Parathyroid adenoma (tissue), 2 donors: ENCODE data around the gene WDR89.
"Not testable (repeated sequence)": the region's sequence is repeated elsewhere in the genome, so short reads cannot be mapped to it uniquely, and the experiment has no call there.

Source experiments
- H2AFZ ChIP-seq: fragments of 300-600 bp; sonication (generic); one replicate; pipeline ENCODE4 v1.7.0; 2017; ENCODE audit warnings: antibody characterized with exemption, mild to moderate bottlenecking
- H3K27ac ChIP-seq: fragments of 300-600 bp; sonication (generic); one replicate; pipeline ENCODE4 v1.7.0; 2017
- H3K27me3 ChIP-seq: fragments of 300-600 bp; sonication (generic); one replicate; pipeline ENCODE4 v1.7.0; 2017; ENCODE audit warnings: low read length; ENCODE audit not compliant: control insufficient read depth, insufficient read depth
- H3K36me3 ChIP-seq: fragments of 300-600 bp; sonication (generic); one replicate; pipeline ENCODE4 v1.7.0; 2017; ENCODE audit warnings: low read length; ENCODE audit not compliant: control insufficient read depth, insufficient read depth
- H3K4me1 ChIP-seq: fragments of 300-600 bp; sonication (generic); one replicate; pipeline ENCODE4 v1.7.0; 2017; ENCODE audit warnings: control low read depth
- H3K4me2 ChIP-seq: fragments of 300-600 bp; sonication (generic); one replicate; pipeline ENCODE4 v1.7.0; 2017; ENCODE audit warnings: low read length
- H3K4me3 ChIP-seq: fragments of 300-600 bp; sonication (generic); one replicate; pipeline ENCODE4 v1.7.0; 2017; ENCODE audit warnings: low read depth, low read length
- H3K79me2 ChIP-seq: fragments of 300-600 bp; sonication (generic); one replicate; pipeline ENCODE4 v1.7.0; 2017; ENCODE audit warnings: control low read depth
- H3K9ac ChIP-seq: fragments of 300-600 bp; sonication (generic); one replicate; pipeline ENCODE4 v1.7.0; 2017; ENCODE audit warnings: mild to moderate bottlenecking
- H3K9me3 ChIP-seq: fragments of 300-600 bp; sonication (generic); one replicate; pipeline ENCODE4 v1.7.0; 2017; ENCODE audit warnings: low read length; ENCODE audit not compliant: control insufficient read depth
- CTCF ChIP-seq: fragments of 300-600 bp; sonication (generic); IDR thresholded peaks from one replicate; pipeline ENCODE4 v1.7.0; 2017; ENCODE audit warnings: antibody characterized with exemption, mild to moderate bottlenecking
- donor health status: primary hyperparathyroidism.

The WDR89 gene

DNA sequence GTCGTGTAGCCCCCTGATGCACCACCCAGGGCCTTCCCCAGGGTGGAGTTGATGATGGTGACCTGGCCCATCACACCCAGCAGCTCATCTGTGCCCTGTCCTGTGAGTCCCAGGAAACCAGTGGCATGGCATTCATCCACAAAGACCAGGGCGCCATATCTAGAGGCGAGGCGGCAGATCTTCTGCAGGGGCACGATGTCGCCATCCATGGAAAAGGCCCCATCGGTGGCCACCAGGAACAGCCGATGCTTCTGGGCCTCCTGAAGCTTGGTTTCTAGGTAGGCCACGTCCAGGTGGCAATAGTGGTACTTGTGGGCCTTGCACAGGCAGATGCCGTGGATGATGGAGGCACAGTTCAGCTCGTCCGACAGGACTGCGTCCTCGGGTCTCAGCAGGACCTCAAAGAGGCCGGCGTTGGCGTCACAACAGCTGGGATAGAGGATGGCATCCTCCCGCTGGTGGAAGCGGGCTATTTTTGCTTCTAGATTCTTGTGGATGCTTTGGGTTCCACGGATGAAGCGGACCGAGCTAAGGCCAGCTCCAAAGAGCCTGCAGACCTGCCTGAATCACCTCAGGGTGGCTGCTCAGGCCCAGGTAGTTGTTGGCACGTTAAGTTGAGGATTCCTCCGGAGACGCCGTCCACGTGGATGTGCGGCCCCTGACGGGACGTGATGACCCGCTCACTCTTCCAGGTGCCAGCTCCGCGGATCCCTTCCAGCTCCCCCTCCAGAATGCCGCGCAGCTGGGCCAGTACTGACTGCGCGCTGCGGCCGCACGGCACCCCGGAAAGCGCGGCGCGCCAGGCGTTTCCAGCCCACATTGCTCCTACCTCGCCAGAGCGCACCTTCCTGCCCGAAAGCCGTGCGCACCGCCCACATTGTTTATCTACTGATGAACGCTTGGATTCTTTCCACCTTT, 47.0 kb downstream of the WDR89 start:
- no peak overlapping the region for H2AFZ ChIP-seq
- no peaks in the 10 kb centered on the region for H3K27me3 ChIP-seq
- H3K27ac ChIP-seq: no peak overlapping the region
- no peaks in the 10 kb centered on the region for H3K9me3 ChIP-seq
- no peak for TF ChIP-seq CTCF
- H3K4me3 ChIP-seq: no peak overlapping the region
- H3K36me3 ChIP-seq: no peaks in the 10 kb centered on the region
- H3K4me2 ChIP-seq: no peak overlapping the region
- H3K4me1 ChIP-seq: no peaks in the 10 kb centered on the region
- no peak overlapping the region for H3K9ac ChIP-seq
- H3K79me2 ChIP-seq: no peaks in the 10 kb centered on the region

DNA sequence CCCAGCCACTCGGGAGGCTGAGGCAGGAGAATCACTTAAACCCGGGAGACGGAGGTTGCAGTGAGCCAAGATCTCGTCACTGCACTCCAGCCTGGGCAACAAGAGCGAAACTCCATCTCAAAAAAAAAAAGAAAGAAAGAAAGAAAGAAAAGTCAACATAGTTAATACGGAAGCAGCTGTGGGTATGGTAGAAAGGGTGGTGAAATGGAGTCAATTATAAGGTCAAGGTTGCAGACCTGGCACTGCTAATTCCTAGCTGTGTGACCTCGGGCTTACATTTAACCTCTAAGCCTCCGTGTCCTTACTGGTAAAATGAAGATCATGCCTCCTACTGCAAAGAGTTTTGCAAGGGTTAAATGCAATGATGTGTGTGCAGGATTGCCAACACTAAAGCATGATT, 58.6 kb downstream of the WDR89 start:
- H3K9ac ChIP-seq, H3K27ac ChIP-seq, H3K27me3 ChIP-seq, H3K4me3 ChIP-seq, H3K36me3 ChIP-seq, H3K9me3 ChIP-seq, H3K79me2 ChIP-seq, H3K4me2 ChIP-seq, H2AFZ ChIP-seq, H3K4me1 ChIP-seq: not testable (repeated sequence)

DNA sequence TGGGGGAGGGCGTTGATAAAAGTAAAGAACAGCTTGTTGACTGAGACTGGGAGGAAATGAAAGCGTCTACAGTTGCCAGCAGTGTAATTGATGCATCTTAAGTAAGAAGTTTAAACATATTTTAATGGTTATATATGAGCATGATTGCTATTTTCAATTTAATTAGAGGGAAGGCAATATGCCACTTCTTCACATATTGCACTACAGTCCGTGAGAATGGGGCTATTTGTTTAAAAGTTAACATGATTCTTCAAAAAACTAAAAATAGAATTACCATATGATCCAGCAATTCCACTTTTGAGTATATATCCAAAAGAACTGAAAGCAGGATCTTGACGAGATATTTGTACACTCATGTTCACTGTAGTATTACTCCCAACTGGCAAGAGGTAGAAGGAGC, 60.2 kb downstream of the WDR89 start:
- no peak overlapping the region for H3K27ac ChIP-seq
- H3K79me2 ChIP-seq: no peaks in the 10 kb centered on the region
- H3K4me3 ChIP-seq: no peak overlapping the region
- H3K36me3 ChIP-seq: no peaks in the 10 kb centered on the region
- no peak overlapping the region for H2AFZ ChIP-seq
- H3K27me3 ChIP-seq: no peaks in the 10 kb centered on the region
- TF ChIP-seq CTCF: no peak
- H3K9me3 ChIP-seq: no peaks in the 10 kb centered on the region
- H3K4me1 ChIP-seq: no peaks in the 10 kb centered on the region
- H3K9ac ChIP-seq: no peak overlapping the region
- no peak overlapping the region for H3K4me2 ChIP-seq

DNA sequence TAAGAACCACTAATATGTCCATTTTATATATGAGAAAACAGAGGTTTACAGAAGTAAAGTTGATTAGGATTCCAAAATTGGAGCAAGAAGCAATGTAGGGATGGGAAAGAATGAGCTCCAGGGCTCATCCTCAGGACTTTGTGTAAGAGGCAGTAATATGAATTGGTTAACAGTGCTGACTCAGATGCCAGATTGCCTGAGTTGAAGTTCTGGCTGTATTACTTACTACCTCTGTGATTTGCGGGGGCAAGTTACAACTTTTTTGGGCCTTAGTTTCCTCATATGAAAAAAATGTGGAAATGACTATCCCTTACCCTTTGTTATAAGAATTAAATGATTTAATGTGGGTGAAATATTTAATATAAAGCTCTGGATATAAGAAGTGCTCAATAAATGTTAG, 63.4 kb downstream of the WDR89 start:
- Histone ChIP-seq H3K27ac (no peak overlapping the region), H3K4me3 (no peak overlapping the region), H3K9ac (no peak overlapping the region), H3K79me2 (no peaks in the 10 kb centered on the region), H2AFZ (no peak overlapping the region), H3K36me3 (no peaks in the 10 kb centered on the region), H3K27me3 (no peaks in the 10 kb centered on the region), H3K4me1 (no peaks in the 10 kb centered on the region), H3K4me2 (no peak overlapping the region), H3K9me3 (no peaks in the 10 kb centered on the region)
- no peak for TF ChIP-seq CTCF

GRCh38 chr14:63573581-63573980, 68.1 kb downstream of the WDR89 start:
- no peak overlapping the region for H3K4me3 ChIP-seq
- H3K4me1 ChIP-seq: no peaks in the 10 kb centered on the region
- no peak for TF ChIP-seq CTCF
- no peak overlapping the region for H3K4me2 ChIP-seq
- no peaks in the 10 kb centered on the region for H3K36me3 ChIP-seq
- no peaks in the 10 kb centered on the region for H3K9me3 ChIP-seq
- no peaks in the 10 kb centered on the region for H3K27me3 ChIP-seq
- no peak overlapping the region for H3K9ac ChIP-seq
- no peak overlapping the region for H2AFZ ChIP-seq
- H3K27ac ChIP-seq: no peak overlapping the region
- no peaks in the 10 kb centered on the region for H3K79me2 ChIP-seq
